HG03432 (cell line): ENCODE data around the gene RASD2.

Experiments
- ATAC-seq: cut with Tn5 transposase; IDR thresholded peaks from one replicate; pipeline ENCODE4 v1.9.1; 2021; ENCODE audit warnings: mild to moderate bottlenecking, moderate library complexity; ENCODE audit not compliant: unreplicated experiment

The RASD2 gene

DNA sequence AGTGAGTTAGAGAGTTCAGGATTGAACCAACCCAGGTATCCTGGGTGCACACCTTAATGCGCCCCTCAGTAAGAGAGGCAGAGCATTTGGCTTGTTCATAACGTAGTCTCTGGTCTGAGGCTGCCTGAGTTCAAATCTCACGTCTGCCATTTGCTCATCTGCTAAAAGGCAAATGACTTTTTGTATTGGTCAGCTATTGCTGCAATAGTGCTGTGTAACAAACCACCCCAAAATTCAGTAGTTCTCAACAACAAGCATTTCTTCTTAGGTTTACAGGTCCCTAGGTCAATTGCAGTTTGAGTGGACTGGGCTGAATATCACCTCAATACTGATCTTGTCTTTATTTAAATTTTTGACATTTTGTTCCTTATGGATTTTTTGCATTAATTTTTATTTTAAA lies 18.1 kb downstream of the RASD2 start:
- no peak for ATAC-seq

DNA sequence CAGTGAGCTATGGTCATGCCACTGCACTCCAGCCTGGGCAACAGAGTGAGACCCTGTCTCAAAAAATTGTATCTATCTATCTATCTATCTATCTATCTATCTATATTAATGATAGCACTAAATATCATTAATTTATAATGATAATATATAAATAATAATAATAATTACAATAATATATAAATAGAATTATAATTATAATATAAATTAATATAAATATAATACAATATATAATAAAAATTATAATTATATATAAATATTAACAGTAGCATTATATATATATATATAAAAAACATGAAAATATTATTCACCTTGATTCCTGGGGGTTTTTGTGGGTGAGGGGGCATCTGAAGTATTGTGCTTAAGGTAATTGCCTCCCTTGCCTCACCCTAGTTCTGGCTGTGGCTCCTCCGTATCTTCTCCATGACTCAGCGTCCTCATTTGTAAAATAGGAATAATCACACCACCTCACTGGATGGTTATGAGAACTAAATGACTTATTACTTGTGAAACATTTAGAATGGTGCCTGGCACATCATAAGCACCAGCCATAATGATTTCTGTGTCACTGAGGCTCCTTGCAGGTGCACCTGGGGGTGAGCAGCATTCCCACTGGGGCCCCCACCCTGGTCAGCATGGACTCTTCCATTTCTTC lies 18.8 kb downstream of the RASD2 start:
- ATAC-seq, result no peak

DNA sequence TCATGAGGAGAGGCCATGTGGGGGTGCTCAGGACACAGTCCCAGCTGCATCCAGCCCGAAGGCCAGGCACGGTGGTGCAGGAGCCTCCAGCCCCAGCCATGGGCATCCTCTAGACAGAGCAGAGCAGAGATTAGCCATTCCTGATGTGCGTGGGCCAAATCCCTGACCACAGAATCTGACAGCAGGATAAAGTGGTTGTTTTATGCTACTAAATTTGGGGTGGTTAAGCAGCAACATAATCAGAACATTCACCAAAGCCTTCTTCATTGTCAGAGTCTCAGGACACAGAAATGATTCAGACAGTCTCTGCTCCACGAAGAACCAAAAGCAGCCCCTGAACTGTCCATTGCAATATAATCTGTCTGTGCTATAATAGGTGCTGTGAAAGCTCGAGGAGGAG lies 19.7 kb downstream of the RASD2 start:
- no peak for ATAC-seq

DNA sequence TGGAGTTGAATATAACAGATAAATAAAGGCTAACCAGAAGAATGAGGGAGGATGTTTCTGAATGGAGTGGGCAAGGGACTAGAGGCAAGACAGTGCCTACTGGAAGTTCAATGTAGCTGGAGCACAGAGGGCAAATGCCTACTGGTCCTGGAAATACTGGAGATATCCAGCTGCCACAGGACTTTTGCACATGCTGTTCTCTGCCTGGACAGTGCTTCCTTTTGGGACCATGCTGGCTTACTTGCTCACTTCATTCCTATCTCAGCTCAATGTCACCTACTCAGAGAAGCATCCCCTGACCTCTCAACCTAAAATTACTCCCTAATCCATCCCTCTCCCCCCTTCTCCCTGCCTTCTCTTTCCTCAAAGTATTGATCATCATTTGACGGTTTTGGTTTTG lies 20.2 kb downstream of the RASD2 start:
- no peak for ATAC-seq

DNA sequence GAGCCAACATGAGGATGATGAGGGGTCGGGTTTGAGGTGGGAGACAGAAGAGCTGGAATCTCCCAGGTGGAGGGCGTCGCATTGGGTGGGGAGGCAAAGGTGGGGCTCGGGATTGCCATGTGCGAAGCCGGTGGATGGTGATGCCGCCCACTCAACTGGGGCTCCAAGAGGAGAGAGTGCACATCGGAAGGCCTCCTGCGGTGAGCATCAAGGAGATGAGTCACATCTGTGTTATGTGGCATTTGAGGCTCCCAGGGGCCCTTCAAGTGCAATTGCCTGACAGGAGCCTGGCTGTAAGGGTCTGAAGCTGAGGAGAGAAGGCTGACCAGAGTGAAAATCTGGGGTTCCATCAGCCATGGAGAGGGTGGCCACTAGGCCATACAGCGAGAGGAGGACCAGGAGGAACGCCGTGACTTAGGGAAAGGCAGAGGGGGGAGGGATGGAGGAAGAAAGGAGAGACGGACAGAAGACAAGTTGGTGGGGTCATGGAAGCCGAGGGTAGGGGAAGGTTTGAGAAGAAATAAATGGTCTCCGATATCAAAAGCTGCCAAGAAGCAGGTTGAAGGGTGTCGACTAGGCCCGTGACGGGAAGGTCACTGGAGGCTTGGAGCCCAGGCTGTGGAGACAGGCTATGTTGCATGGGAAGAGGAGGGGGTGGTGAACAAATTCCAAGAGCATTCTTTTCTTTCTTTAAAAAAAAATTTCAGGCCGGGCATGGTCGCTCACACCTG lies 21.3 kb downstream of the RASD2 start:
- no peak for ATAC-seq

DNA sequence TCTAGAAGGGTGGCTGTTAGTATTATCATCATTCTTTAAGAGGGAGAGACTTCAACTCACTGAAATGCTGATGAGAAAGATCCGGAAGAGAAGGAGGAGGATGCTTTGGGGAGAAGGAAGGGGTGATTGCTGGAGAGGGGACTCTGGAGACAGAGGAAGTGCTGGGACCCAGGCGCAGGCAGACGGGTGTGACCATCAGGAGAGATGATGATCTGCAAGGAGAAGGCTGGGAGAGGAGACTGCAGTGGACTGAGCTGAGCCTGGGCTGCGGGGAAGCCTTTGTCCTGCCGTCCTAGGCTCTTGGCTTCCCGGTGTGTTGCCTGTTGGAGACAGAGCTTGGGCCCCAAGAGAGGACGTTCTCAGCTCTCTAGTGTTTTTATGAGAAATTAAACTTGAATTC lies 22.6 kb downstream of the RASD2 start:
- ATAC-seq, result no peak

DNA sequence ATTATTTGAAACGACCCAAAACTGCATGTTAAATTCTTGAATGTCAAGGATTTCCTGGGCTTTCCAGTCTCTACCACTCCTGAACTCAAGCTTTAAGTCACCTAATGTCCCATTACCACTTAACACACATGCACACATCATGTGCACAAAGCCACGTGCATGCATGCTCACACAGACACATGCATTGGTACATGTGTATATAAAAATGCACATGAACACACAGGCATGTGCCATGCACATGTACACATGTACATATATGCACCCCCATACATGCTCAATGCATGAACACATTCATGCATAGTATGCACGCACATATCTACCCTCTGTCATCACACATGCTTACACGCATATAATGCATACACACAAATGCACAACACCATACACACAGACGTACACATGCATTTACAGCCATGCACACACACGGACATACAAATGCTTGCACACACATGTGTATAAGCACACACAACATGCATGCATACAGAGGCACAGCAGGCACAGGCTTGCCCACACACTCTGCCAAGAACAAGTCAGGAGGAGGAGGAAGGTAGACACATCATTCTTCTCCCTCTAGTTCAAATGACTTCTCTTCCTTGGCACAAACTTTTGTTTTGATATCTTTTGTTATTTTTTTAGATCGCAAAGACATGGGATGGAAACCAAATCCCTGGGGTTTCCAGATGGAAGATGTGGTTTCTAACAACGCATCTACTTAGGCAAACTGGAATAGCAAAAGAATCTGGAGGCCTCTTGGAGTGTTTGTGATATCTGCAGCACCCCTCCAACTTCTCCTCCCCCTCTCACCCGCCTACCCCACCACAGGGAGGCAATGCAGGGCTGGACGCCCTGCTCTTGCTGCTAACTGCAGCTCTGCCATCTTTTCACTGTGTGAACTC lies 24.6 kb downstream of the RASD2 start:
- no peak for ATAC-seq

DNA sequence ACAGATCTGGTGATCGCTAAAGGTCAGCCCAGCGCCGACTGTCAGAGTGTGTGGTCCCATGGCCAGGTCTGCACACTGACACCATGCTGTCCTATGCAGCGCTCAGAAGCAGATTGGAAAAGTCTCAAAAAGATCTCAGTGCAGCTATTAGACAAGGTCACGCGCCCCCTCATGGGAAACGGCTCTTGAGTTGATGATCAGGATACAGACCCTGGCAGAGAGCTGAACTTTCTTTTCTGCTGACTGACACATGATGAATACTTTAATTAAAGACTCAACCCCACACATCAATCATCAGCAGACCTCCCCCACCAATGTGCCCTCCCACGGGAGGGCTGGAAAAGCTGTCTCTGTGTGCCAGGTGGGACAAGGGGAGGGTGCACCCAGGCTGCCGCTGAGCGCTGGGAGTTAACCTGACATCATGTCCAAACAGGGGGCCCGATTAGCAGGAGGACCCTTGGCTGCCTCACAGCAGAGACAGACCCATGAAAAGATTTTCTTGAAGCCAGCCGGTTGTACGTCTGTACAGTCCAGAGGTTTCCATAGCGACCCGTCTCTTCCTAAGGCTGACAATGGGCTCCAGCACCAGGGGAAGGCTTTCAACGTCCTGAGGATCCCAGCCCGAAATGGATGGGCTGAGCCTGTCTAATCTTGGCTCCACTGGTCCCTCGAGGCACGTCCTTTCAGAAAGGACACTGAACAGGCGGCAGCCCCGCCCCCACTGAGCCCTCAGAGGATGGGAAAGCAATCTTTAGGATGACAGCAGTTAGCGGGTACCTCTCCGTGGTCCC lies 26.9 kb downstream of the RASD2 start:
- no peak for ATAC-seq

DNA sequence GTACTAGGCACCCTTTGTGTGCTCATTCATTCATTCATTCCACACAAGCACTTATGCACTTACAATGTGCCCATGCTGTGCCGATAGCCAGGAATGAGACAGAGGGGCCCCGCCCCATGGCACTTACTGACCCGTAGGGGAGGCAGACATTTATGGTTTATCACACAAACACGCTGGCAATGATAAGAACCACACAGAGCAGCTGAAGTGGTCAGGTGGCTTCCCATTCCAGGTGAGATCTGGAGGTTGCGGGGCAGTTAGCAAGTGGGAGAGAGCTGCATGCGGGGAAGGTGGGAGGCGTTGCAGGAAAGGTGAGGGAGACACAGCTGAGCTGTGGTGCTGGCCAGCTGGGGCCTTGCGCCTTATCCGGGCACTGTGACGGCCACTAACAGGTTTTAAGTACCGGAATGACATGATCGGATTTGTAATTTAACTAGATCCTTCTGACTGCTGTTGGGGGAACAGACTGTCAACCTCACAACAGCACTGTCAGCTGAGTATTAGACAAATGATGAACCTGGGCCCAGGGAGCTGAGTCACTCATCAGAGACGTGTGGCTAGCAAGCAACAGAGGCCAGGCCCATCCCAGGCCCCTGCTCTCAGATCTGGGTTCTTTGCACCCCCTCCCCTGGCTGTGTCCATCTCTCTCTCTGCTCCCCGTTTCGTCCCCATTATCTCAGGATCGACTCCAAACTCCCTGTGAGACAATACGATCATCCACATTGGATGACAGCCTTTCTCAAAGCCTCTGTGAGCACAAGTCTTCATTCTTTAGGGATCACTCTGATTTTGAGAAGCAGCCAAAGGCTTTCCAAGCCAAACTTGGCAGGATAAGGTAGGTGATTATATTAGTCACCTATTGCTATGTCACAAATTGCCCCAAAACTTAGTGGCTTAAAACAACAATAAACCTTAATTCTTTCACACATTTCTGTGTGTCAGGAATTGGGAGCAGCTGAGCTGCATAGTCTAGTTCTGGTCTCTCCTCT lies 28.4 kb downstream of the RASD2 start:
- ATAC-seq, result no peak

DNA sequence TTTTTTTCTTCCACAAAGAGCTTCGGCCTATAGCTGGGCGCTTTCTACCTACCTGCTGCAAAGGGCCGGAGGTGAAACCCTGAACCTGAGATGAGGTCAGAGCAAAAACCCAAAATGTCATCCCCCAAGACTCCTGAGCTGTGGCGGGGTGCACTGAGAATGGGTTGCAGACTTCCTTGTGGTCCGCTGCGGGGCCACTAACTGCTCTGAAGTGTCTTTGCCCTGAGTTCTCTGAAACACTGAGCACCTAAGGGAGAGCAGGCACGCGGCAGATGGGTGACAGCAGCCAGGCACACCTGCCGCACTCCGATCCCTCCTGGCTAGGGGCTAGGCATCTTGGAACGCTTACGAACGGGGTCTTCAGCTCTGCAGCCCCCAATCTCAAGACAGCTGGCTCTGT lies 29.3 kb downstream of the RASD2 start:
- ATAC-seq, result no peak

DNA sequence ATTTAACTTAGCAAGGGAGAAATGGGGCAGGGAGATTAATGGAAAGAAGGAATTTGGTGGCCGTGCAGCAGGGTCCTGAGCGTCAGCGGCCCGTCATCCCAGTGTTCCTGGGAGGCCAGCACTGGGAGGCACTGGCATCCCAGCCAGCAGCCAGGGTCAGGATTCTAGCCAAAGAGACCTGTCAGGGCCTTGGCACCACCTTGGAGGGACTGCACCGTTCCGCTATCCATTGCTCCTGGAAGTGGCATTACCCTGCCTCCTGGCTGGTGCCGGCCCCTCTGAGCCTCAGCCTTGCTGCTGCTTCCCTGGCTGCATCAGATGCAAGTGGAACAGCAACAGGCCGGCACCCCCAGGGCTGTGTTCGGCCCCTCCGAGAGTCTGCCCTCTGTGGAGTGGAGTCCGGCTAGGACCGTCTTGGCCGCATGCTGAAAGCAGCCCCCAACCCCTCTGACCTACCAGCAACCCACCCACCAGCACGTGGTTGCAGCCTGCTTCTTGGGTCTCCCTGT lies 30.1 kb downstream of the RASD2 start:
- ATAC-seq, result no peak

DNA sequence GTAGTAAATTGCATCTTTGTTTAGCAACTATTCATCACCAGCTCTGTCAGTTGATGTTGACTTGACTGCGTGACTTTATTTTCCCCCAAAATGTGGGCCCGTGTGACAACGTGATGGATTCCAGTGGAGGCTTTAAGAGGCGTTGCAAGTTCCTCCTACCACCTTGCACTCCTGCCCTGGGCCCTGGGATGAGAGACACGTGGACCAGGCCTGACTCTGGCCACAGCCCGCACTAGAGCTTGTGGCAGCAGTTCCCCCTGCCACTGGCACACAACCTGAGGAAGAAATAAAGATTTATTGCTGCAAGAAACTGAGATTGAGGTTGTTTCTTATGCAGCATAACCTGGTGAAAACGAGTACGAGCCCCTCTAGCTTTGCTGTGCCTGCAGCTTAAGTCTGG lies 31.9 kb downstream of the RASD2 start:
- no peak for ATAC-seq

DNA sequence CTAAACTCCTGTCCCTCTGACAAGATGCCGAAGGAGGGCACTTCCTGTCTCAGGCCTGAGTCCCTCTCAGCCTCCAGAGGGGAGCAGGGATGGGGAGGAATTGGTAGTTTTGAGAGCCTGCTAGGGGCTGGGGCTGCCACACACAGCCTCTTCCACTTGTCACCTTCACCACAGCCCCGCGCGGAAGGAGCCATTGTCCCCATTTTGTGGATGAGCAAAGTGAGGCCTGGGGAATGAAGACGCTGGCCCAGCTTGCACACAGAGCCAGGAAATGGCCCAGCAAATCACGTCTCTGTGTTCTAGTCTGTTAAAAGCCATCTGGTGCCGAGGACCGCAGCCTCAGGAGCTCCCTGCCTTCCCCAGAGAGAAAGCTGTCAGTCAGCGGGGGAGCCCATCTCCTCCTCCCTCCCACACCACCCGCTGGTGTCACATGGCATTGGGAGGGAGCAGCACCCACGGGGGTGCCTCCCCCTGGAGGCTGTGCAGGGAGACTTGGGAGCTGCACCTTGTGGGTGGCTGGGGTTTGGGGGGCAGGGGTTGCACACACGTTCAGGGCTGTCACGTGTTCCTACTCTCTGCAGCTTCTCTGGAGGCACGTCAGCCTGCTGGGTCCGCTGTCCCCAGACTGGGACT lies 34.6 kb downstream of the RASD2 start:
- no peak for ATAC-seq

DNA sequence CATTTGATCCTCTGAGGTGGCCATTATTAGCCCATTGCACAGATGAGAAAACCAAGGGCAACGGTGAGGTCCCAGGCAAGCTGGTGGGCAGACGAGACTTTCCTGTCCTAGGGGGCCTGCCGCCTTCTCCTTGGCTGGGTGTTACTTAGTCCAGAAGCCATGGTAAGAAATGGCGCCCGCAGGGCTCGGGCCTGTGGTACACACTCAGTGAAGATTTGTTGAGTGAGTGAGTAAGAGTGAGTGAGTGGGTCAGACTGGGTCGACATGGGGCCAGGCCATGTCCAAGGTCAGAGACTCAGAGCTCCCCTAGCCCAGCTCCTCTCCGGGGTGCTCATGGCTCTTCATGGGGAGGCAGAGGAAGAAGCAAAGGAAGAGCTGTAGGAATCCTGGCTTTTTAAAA lies 36.0 kb downstream of the RASD2 start:
- no peak for ATAC-seq

DNA sequence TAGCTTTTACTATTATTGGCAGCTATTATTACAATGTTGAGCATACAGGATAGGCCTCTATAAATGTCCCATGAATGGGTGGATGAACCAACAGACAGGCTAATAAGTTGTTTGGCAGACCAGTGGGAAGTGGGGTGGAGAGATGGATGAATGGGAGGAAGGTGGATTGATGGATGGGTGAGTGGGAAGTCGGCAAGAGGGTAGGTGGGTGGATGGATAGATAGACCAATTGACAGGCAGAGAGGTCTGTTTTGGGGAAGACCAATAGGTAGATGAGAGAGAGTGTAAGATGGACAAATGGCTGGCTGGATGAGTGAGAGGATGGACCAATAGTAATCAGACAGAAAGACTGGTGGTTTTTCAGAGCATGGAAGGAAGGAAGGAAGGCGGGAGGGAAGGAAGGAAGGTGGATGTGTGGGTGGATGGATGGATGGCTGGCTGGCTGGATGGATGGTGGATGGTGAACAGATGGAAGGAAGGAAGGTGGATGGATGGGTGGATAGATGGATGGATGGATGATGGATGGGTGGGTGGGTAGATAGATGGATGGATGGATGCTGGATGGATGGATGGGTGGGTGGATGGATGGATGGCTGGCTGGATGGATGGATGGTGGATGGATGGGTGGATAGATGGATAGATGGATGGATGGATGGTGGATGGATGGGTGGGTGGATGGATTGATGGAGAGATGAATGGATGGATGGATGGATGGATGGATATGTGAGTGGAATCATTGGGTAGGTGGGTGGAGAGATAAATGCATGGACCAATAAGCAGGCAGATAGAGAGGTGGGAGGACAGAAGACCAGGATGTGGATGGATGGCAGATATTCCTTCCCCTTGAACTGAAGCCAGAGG lies 37.4 kb downstream of the RASD2 start:
- ATAC-seq, result no peak

DNA sequence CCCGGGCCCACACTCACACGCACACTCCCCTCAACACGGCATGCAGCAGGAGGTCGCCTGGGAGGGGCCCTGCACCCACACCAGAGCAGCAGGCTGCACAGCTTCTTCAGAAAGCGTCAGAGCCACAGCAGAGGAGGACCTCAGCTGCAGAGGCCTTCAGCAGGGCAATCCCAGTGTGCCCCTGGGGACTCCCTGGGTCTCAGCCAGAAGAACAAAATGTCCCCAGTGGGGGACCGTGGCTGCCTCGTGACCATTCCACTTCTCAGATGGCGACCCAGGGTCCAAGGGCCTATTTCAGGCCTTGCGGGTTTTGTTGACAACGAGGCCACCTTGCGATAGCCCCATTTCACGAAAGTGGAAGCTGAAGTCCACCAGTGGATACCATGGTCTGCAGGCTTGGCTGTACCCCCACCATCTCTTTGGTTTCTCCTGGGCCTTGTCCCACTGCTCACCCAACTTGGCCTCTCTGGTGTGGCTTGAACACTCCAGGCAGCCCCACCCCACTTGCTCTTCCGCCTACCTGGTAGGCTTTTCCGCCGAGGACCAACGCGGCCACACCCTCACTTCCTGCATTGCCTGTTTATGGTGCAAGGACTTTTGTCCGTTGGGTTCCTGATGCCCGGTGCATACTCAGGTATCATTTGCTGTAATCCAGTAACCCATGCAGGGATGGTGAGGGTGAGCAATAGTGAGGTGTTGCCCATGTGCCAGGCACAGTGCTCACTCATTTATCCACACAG lies 38.4 kb downstream of the RASD2 start:
- ATAC-seq, result no peak

DNA sequence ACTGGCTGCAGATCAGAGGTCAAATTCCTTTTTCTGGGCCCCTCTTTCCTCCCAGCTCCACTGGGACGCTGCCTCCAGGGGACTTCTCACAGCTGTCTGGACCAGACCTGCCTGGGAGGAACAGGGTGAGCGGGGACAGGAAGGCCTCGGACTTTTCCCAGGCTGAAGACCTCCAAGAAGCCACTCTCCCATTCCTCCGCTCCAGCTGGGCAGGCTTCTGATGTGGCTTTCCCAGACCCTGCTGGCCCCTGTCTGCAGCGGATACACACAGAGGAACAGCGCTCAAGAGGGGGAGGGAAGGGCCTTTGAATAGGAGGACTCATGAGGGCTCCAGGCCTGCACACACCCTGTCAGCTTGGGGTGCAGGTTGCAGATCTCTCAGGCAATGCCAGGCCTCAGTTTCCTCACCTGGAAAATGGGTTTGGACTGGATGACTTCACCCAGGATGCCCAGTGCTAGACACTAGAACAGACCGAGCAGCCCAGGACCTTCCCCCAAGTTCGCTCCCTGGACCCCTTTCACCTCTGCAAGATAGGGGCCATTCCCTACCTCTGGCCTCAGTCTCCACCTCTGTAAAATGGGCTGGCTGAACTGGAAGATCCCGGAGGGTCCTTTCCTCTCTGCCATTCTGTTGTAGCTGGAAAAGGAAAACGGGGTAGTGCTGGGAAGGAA lies 39.9 kb downstream of the RASD2 start:
- ATAC-seq, result no peak
